ENCODE measurements around the gene KRCC1.
"Not testable (repeated sequence)": the region's sequence is repeated elsewhere in the genome, so short reads cannot be mapped to it uniquely, and the experiment has no call there.

Gene KRCC1

GRCh38 chr2:87994304-87994850, 61.2 kb downstream of the KRCC1 start:
- DNase-seq: not testable (repeated sequence)

- not testable (repeated sequence) for DNase-seq
Measured at GRCh38 chr2:87992569-87992968, 63.0 kb downstream of the KRCC1 start.

GRCh38 chr2:87987473-87987872, 68.1 kb downstream of the KRCC1 start:
- DNase-seq: not testable (repeated sequence)

GRCh38 chr2:87985902-87986301, 69.7 kb downstream of the KRCC1 start:
- not testable (repeated sequence) for DNase-seq

- DNase-seq: not testable (repeated sequence)
Measured at GRCh38 chr2:87981182-87981581, 74.4 kb downstream of the KRCC1 start.
